ENCODE measurements around the gene HAGHL.

HAGHL gene

GRCh38 chr16:726438-727290 is at the start of gene HAGHL, which contains the start of gene CCDC78:
Gene HAGHL (plus strand): TSS chr16:727106. CDS start chr16:727510, 404 bp downstream.
Gene CCDC78 (minus strand): TSS chr16:726443. CDS start chr16:726367, 76 bp downstream.
- no peak for DNase-seq

GRCh38 chr16:677316-678190 is 49.4 kb upstream of the HAGHL start:
- DNase-seq = no peak

- DNase-seq = no peak
Observed at GRCh38 chr16:678209-678857, 48.6 kb upstream of the HAGHL start.

- DNase-seq = peak in 1 of 2 experiments; percentile 42
Observed at GRCh38 chr16:678858-679813, 47.8 kb upstream of the HAGHL start.

- DNase-seq = peak in 1 of 2 experiments; percentile 77
Observed at GRCh38 chr16:679814-680624, 46.9 kb upstream of the HAGHL start, which contains the start of gene STUB1. Gene STUB1 (plus strand): TSS chr16:680410. CDS start chr16:680526, 116 bp downstream.

- DNase-seq = no peak
Observed at GRCh38 chr16:680625-680945, 46.3 kb upstream of the HAGHL start.

- peak in 1 of 2 experiments; percentile 18 for DNase-seq
Observed at GRCh38 chr16:680967-681745, 45.8 kb upstream of the HAGHL start.

- DNase-seq = peak in 1 of 2 experiments; percentile 5
Observed at GRCh38 chr16:681746-682427, 45.0 kb upstream of the HAGHL start.

- no peak for DNase-seq
Observed at GRCh38 chr16:682493-683395, 44.2 kb upstream of the HAGHL start.

GRCh38 chr16:683396-684070 is 43.4 kb upstream of the HAGHL start:
- no peak for DNase-seq

GRCh38 chr16:684071-684794 is 42.7 kb upstream of the HAGHL start, which contains the start of gene JMJD8:
Gene JMJD8 (minus strand): TSS chr16:684334. CDS start chr16:684319, 15 bp downstream.
- DNase-seq = peak; percentile 70 to 80

GRCh38 chr16:684961-685696 is 41.8 kb upstream of the HAGHL start:
- no peak for DNase-seq

GRCh38 chr16:685967-686366 is 40.9 kb upstream of the HAGHL start:
- DNase-seq = peak in 1 of 2 experiments; percentile 20

- no peak for DNase-seq
Observed at GRCh38 chr16:686459-687260, 40.2 kb upstream of the HAGHL start.

GRCh38 chr16:687499-687898 is 39.4 kb upstream of the HAGHL start:
- no peak for DNase-seq
